GM12873 (cell line): ENCODE results near the gene TMEFF2.

ENCODE experiments used
- CTCF ChIP-seq: IDR thresholded peaks from 2 replicates; pipeline ENCODE4 v1.5.1; 2012; ENCODE audit warnings: low read depth, mild to moderate bottlenecking, moderate library complexity, low read length, control low read depth; ENCODE audit not compliant: insufficient read depth; ENCODE audit errors: missing control alignments

TMEFF2 gene

DNA sequence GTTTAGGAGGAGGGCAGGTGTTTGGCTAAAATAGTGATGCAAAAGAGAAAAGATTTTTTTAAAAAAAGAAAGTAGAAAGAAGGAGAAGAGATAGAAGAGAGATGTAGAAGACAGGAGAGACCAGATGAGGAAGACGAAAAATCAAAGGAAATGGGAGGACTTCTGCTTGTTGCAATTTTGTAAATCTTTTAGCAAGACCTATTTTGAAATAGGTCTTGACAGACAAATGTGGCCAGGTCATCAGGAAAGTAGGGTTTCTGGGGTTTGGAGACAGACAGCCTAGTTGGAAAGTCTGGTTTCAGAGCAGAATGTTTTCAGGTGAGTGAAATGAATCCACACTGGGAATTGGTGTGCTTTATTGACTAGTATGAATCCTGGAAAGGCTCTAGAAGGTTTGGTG lies 243.4 kb downstream of the TMEFF2 start:
- no peak for TF ChIP-seq CTCF

DNA sequence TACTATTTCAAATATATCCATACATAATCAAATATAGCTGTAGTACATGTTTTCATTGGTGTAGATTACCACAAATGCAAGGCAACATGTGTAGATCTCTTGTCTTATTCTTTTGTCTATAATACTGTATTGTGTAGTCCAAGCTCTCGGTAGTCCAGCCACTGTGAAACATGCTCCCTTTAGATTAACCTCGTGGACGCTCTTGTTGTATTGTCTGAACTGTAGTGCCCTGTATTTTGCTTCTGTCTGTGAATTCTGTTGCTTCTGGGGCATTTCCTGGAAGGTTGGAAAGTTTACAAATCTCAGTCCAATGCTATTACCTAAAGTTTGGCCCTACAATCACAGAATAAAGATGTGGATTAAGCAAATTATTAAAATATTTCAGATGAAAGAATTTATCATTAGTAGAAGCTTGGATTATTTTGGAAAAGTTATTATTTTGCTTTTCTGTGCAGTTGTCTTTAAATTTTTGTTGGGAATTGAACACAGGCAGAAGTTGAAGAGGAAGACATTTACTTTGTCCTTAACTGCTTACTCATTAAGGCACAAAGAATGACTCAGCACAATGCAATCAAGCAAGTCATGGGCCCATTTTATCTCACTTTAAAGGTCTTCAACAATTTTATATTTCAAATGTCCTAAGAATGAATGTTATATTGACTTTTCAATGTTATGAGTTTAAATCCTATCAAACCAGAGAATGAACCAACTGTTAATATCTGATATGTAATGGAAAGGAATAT lies 244.4 kb downstream of the TMEFF2 start:
- TF ChIP-seq CTCF: no peak

DNA sequence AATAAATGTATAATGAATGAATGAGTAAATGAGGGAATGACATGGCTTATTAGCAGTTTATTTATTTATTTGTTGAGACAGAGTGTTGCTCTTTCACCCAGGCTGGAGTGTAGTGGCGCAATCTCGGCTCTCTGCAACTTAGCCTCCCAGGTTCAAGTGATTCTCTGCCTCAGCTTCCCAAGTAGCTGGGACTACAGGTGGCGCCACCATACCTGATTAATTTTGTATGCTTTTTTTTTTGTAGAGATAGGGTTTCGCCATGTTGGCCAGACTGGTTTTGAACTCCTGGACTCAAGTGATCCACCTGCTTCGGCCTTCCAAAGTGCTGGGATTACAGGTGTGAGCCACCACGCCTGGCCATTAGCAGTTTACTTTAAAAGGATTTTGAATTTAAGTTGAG lies 247.5 kb downstream of the TMEFF2 start:
- TF ChIP-seq CTCF: no peak

- TF ChIP-seq CTCF: no peak
Measured at GRCh38 chr2:191946471-191947182, 248.1 kb downstream of the TMEFF2 start.

- no peak for TF ChIP-seq CTCF
Measured at GRCh38 chr2:191945623-191946022, 249.1 kb downstream of the TMEFF2 start.

- TF ChIP-seq CTCF: no peak
Measured at GRCh38 chr2:191942739-191943103, 252.0 kb downstream of the TMEFF2 start.

DNA sequence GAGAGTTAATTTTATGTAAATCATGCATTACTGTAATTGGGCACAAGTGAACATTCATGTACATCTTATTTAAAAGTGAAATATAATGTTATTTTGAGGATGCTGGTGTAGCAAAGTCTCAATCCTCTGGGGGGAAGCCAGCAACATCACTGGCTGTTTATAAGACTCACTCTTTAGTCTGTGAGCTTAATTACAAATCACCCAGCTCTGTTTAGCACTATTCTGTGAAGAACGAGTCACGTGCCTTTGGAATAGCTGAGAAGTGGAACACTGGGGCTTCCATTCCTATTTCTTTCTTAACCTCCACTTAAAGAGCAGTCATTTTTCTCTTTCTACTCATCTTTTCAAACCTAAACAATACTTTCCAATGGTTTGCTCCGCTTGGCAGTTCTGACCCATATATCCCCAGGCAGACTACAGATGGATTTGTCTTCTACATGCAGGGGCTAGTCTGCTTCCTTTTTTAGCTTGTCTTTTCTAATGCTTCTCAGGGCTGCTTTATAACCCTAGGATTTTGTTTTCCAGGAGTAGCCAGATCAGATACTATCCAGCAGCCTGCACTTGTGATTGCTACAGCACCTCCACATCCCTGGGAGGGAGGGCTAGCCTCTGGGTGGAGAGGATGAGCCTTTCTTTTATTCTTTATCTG lies 252.5 kb downstream of the TMEFF2 start:
- TF ChIP-seq CTCF: no peak
